Raji (cell line): Measurements from ENCODE around the gene RTL10.

Experiments
- POLR2A ChIP-seq: IDR thresholded peaks from 2 replicates; pipeline ENCODE4 v1.6.1; 2011; ENCODE audit warnings: low read depth, low read length, control low read depth; ENCODE audit not compliant: insufficient read depth

The RTL10 gene

DNA sequence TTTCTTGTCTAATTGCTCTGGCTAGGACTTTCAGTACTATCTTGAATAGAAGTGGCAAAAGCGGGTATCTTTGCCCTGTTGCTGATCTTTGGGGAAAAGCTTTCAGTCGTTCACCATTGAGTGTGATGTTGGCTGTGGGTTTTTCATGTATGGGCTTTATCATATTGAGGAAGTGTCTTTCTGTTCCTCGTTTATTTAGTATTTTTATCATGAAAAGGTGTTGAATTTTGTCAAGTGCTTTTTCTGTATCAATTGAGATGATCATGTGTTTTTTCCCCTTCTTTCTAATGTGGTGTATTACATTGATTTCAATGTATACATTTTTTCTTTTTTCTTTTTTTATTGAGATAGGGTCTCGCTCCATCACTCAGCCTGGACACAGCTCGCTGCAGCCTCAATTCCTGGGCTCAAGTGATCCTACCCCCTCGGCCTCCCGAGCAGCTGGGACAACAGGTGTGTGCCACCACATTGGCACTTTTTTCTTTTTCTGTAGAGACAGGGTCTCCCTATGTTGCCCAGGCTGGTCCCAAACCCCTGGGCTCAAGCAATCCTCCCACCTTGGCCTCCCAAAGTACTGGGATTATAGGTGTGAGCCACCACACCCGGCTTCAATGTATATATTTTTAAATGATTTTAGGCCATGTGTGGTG, 5.3 kb upstream of the RTL10 start:
- no peak for TF ChIP-seq POLR2A

- no peak for TF ChIP-seq POLR2A
These were observed 2.7 kb upstream of the RTL10 start for GRCh38 chr22:19857382-19857781.

DNA sequence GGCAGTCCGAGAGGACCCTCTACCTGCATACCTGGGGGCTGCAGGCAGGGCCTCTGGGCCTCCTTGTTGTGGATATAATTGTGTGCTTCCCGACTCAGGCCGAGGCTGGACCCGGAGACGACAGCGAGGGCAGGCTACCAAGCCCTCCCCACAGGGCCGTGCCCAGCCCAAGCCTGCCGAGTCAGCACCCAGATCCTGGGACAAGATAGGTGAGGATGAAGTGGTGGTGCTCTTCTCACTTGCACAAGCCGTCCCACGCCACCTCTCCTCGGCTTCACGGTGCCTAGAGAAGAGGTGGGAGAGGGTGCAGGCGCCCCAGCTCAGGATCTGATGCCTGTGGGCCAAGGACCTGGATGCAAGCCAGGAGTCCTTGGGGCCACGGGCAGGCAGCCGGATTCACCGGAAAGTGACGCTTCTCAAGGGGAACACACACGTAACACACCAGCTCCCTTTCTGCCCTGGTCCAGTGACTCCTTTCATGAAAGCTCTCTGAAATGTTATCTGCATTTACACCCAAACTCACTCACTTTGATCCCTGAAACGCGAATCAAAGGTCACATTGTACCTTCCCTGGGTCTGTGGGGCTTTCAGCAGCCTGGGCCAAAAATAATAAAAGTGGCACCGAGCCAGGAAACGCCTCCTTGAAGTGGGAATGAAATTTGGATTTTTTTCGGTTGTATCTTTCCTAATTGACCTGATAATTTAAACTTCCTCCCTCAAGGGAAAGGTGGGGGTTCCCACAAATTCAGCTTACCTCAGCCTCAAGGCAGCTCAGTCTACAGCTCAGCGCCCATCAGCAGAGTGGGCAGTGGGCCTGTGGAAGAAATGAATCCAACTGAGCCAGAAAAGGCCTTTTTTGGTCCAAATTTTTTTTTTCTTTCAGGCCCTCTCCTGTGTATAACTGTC, 1.1 kb upstream of the RTL10 start:
- peak; percentile 14; the same call in 1 of the 2 replicates for TF ChIP-seq POLR2A

- no peak for TF ChIP-seq POLR2A
These were observed 546 bp downstream of the RTL10 start for GRCh38 chr22:19853879-19854777.

DNA sequence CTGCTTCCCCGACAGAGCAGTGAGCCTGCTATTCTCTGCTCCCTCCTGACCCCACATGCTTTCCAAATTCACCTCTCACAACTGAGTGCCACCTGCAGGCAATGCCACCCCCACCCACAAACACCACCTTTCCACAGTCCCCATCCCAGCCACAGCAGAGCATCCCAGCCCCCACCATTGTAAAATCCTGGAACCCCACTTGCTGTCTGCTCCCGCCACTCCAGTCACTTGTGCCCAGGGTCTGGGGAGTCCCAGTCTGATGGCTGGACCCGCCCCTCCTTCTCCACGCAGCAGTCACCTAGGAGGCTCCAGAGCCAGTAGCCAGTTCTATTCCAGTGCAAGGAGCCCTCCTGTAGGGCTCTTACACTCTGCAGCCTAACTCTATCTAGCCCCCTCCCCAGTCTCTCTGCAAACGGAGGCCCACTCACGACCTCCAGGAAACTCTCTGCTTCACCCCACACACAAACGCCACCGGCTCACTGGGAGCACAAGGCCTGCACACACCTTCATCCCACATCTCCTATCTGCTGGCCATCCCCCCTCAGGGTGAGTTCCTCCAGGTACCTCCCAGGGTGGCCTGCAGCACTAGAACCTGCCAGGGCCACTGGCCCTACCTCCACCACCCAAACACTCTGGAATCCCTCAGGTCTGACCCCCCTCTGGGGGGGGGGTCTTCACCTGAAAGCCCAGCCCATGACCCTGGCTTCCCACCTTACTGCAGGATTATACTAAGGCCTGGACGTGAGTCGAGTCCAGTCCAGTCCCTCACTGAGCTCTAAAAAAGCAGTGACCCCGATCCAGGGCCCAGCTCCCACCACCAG, 1.4 kb downstream of the RTL10 start:
- no peak for TF ChIP-seq POLR2A

GRCh38 chr22:19852177-19852781, 2.4 kb downstream of the RTL10 start:
- no peak for TF ChIP-seq POLR2A

GRCh38 chr22:19851291-19852176, 3.1 kb downstream of the RTL10 start:
- no peak for TF ChIP-seq POLR2A

- no peak for TF ChIP-seq POLR2A
These were observed 3.9 kb downstream of the RTL10 start for GRCh38 chr22:19850763-19851109.

- no peak for TF ChIP-seq POLR2A
These were observed 4.6 kb downstream of the RTL10 start for GRCh38 chr22:19849835-19850762.

DNA sequence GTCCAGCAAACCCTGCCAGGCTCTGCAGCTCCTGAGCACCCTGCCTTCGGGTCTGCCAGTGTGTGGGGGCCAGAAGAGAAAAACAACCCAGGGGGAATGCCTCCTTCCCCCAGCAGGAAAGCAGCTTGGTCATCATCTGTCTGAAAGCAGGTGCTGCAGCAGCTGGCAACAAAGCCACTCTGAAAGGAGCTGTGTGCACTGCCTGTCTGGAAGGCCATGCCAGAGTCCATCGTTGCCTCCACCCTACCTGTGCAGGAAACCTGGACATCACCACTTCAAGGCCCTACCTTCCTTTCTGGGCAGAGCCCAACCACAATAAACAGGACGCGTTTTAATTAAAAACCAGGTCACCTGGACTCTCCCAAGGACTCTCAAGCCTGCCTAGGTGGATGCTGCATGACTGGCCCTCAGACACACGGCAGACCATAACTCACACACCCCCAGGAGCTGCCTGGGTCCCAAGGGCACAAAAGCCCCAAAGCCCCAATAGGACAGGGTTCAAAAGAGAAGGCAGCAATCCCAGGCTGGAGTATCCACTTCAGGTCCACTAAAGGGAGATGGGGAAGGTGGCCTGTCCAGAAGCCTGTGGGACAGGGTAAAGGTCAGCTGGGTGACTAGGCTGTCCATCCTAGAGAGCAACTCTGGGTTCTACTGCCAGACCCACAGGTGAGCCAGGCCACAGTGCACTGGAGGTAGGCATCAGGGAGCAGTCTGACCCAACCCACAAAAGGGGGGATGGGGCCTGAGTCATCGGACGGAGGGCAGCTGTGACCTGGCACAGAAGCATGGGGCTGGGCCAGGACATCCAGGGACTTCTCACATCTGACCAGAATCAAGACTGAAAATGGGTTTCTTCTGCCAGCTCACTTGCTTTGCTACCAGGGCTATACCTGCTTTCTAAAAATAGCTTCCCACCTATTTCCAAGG, 6.1 kb downstream of the RTL10 start:
- TF ChIP-seq POLR2A = no peak

GRCh38 chr22:19847345-19847632, 7.4 kb downstream of the RTL10 start:
- no peak for TF ChIP-seq POLR2A
